Measurements from ENCODE around the gene DNAJC27.

DNAJC27 gene

GRCh38 chr2:24994146-24994724 lies 22.5 kb upstream of the DNAJC27 start:
- H3K36me3 ChIP-seq (ENCODE audit: control insufficient read depth in 2 of 2, insufficient read depth in 2 of 2, low read length in 2 of 2) = no peaks in the 10 kb centered on the region
- H3K9me3 ChIP-seq (ENCODE audit: control insufficient read depth in 2 of 2, low read length in 2 of 2) = no peaks in the 10 kb centered on the region
- H3K9ac ChIP-seq (ENCODE audit: low read depth in 1 of 2, low read length in 2 of 2) = no peak overlapping the region
- H3K27ac ChIP-seq (ENCODE audit: low read depth in 2 of 2, low read length in 2 of 2) = peak overlapping the region in 1 of 2 donors; percentile 43
- H3K27me3 ChIP-seq (ENCODE audit: control insufficient read depth in 2 of 2, insufficient read depth in 2 of 2, low read length in 2 of 2) = no peaks in the 10 kb centered on the region
- peak overlapping the region in 1 of 2 donors; percentile 27 for H3K4me3 ChIP-seq (ENCODE audit: low read length in 2 of 2)
- peaks cover 3 to 5% of the 10 kb centered on the region in 2 donors for H3K4me1 ChIP-seq (ENCODE audit: control insufficient read depth in 2 of 2, insufficient read depth in 2 of 2, low read length in 2 of 2)

GRCh38 chr2:24993406-24994145 lies 21.8 kb upstream of the DNAJC27 start:
- peak overlapping the region in 1 of 2 donors; percentile 20 for H3K27ac ChIP-seq (ENCODE audit: low read depth in 2 of 2, low read length in 2 of 2)
- no peaks in the 10 kb centered on the region for H3K36me3 ChIP-seq (ENCODE audit: control insufficient read depth in 2 of 2, insufficient read depth in 2 of 2, low read length in 2 of 2)
- peak overlapping the region in 1 of 2 donors; percentile 27 for H3K4me3 ChIP-seq (ENCODE audit: low read length in 2 of 2)
- no peaks in the 10 kb centered on the region for H3K27me3 ChIP-seq (ENCODE audit: control insufficient read depth in 2 of 2, insufficient read depth in 2 of 2, low read length in 2 of 2)
- no peaks in the 10 kb centered on the region for H3K9me3 ChIP-seq (ENCODE audit: control insufficient read depth in 2 of 2, low read length in 2 of 2)
- no peak overlapping the region for H3K9ac ChIP-seq (ENCODE audit: low read depth in 1 of 2, low read length in 2 of 2)
- peaks cover 3 to 5% of the 10 kb centered on the region in 2 donors for H3K4me1 ChIP-seq (ENCODE audit: control insufficient read depth in 2 of 2, insufficient read depth in 2 of 2, low read length in 2 of 2)

- Histone ChIP-seq H3K27me3 (ENCODE audit: control insufficient read depth in 2 of 2, insufficient read depth in 2 of 2, low read length in 2 of 2) (no peaks in the 10 kb centered on the region), H3K36me3 (ENCODE audit: control insufficient read depth in 2 of 2, insufficient read depth in 2 of 2, low read length in 2 of 2) (no peaks in the 10 kb centered on the region), H3K9ac (ENCODE audit: low read depth in 1 of 2, low read length in 2 of 2) (no peak overlapping the region), H3K27ac (ENCODE audit: low read depth in 2 of 2, low read length in 2 of 2) (no peak overlapping the region), H3K4me3 (ENCODE audit: low read length in 2 of 2) (no peak overlapping the region), H3K4me1 (ENCODE audit: control insufficient read depth in 2 of 2, insufficient read depth in 2 of 2, low read length in 2 of 2) (no peaks in the 10 kb centered on the region), H3K9me3 (ENCODE audit: control insufficient read depth in 2 of 2, low read length in 2 of 2) (no peaks in the 10 kb centered on the region)
Measured at GRCh38 chr2:24986372-24986771, 14.6 kb upstream of the DNAJC27 start.

- Histone ChIP-seq H3K9me3 (ENCODE audit: control insufficient read depth in 2 of 2, low read length in 2 of 2) (no peaks in the 10 kb centered on the region), H3K27ac (ENCODE audit: low read depth in 2 of 2, low read length in 2 of 2) (no peak overlapping the region), H3K4me3 (ENCODE audit: low read length in 2 of 2) (no peak overlapping the region), H3K36me3 (ENCODE audit: control insufficient read depth in 2 of 2, insufficient read depth in 2 of 2, low read length in 2 of 2) (no peaks in the 10 kb centered on the region), H3K9ac (ENCODE audit: low read depth in 1 of 2, low read length in 2 of 2) (no peak overlapping the region), H3K4me1 (ENCODE audit: control insufficient read depth in 2 of 2, insufficient read depth in 2 of 2, low read length in 2 of 2) (no peaks in the 10 kb centered on the region), H3K27me3 (ENCODE audit: control insufficient read depth in 2 of 2, insufficient read depth in 2 of 2, low read length in 2 of 2) (no peaks in the 10 kb centered on the region)
Measured at GRCh38 chr2:24985511-24985910, 13.8 kb upstream of the DNAJC27 start.

GRCh38 chr2:24984912-24985311 lies 13.2 kb upstream of the DNAJC27 start:
- Histone ChIP-seq H3K36me3 (ENCODE audit: control insufficient read depth in 2 of 2, insufficient read depth in 2 of 2, low read length in 2 of 2) (no peaks in the 10 kb centered on the region), H3K27ac (ENCODE audit: low read depth in 2 of 2, low read length in 2 of 2) (no peak overlapping the region), H3K9ac (ENCODE audit: low read depth in 1 of 2, low read length in 2 of 2) (no peak overlapping the region), H3K27me3 (ENCODE audit: control insufficient read depth in 2 of 2, insufficient read depth in 2 of 2, low read length in 2 of 2) (no peaks in the 10 kb centered on the region), H3K9me3 (ENCODE audit: control insufficient read depth in 2 of 2, low read length in 2 of 2) (no peaks in the 10 kb centered on the region), H3K4me3 (ENCODE audit: low read length in 2 of 2) (no peak overlapping the region), H3K4me1 (ENCODE audit: control insufficient read depth in 2 of 2, insufficient read depth in 2 of 2, low read length in 2 of 2) (no peaks in the 10 kb centered on the region)

- no peak overlapping the region for H3K9ac ChIP-seq (ENCODE audit: low read depth in 1 of 2, low read length in 2 of 2)
- H3K9me3 ChIP-seq (ENCODE audit: control insufficient read depth in 2 of 2, low read length in 2 of 2) = no peaks in the 10 kb centered on the region
- no peaks in the 10 kb centered on the region for H3K4me1 ChIP-seq (ENCODE audit: control insufficient read depth in 2 of 2, insufficient read depth in 2 of 2, low read length in 2 of 2)
- H3K27ac ChIP-seq (ENCODE audit: low read depth in 2 of 2, low read length in 2 of 2) = no peak overlapping the region
- H3K4me3 ChIP-seq (ENCODE audit: low read length in 2 of 2) = no peak overlapping the region
- H3K36me3 ChIP-seq (ENCODE audit: control insufficient read depth in 2 of 2, insufficient read depth in 2 of 2, low read length in 2 of 2) = no peaks in the 10 kb centered on the region
- H3K27me3 ChIP-seq (ENCODE audit: control insufficient read depth in 2 of 2, insufficient read depth in 2 of 2, low read length in 2 of 2) = no peaks in the 10 kb centered on the region
Measured at GRCh38 chr2:24981411-24982136, 9.8 kb upstream of the DNAJC27 start.

GRCh38 chr2:24978661-24979060 lies 6.9 kb upstream of the DNAJC27 start:
- Histone ChIP-seq H3K27me3 (ENCODE audit: control insufficient read depth in 2 of 2, insufficient read depth in 2 of 2, low read length in 2 of 2) (no peaks in the 10 kb centered on the region), H3K36me3 (ENCODE audit: control insufficient read depth in 2 of 2, insufficient read depth in 2 of 2, low read length in 2 of 2) (no peaks in the 10 kb centered on the region), H3K4me3 (ENCODE audit: low read length in 2 of 2) (no peak overlapping the region), H3K27ac (ENCODE audit: low read depth in 2 of 2, low read length in 2 of 2) (no peak overlapping the region), H3K4me1 (ENCODE audit: control insufficient read depth in 2 of 2, insufficient read depth in 2 of 2, low read length in 2 of 2) (no peaks in the 10 kb centered on the region), H3K9me3 (ENCODE audit: control insufficient read depth in 2 of 2, low read length in 2 of 2) (no peaks in the 10 kb centered on the region), H3K9ac (ENCODE audit: low read depth in 1 of 2, low read length in 2 of 2) (no peak overlapping the region)

GRCh38 chr2:24977631-24978030 lies 5.9 kb upstream of the DNAJC27 start:
- H3K9ac ChIP-seq (ENCODE audit: low read depth in 1 of 2, low read length in 2 of 2) = no peak overlapping the region
- no peaks in the 10 kb centered on the region for H3K27me3 ChIP-seq (ENCODE audit: control insufficient read depth in 2 of 2, insufficient read depth in 2 of 2, low read length in 2 of 2)
- no peaks in the 10 kb centered on the region for H3K4me1 ChIP-seq (ENCODE audit: control insufficient read depth in 2 of 2, insufficient read depth in 2 of 2, low read length in 2 of 2)
- H3K36me3 ChIP-seq (ENCODE audit: control insufficient read depth in 2 of 2, insufficient read depth in 2 of 2, low read length in 2 of 2) = no peaks in the 10 kb centered on the region
- H3K9me3 ChIP-seq (ENCODE audit: control insufficient read depth in 2 of 2, low read length in 2 of 2) = no peaks in the 10 kb centered on the region
- H3K4me3 ChIP-seq (ENCODE audit: low read length in 2 of 2) = no peak overlapping the region
- no peak overlapping the region for H3K27ac ChIP-seq (ENCODE audit: low read depth in 2 of 2, low read length in 2 of 2)

GRCh38 chr2:24973812-24974211 lies 2.1 kb upstream of the DNAJC27 start:
- no peaks in the 10 kb centered on the region for H3K27me3 ChIP-seq (ENCODE audit: control insufficient read depth in 2 of 2, insufficient read depth in 2 of 2, low read length in 2 of 2)
- H3K9me3 ChIP-seq (ENCODE audit: control insufficient read depth in 2 of 2, low read length in 2 of 2) = no peaks in the 10 kb centered on the region
- H3K9ac ChIP-seq (ENCODE audit: low read depth in 1 of 2, low read length in 2 of 2) = no peak overlapping the region
- H3K4me3 ChIP-seq (ENCODE audit: low read length in 2 of 2) = no peak overlapping the region
- H3K4me1 ChIP-seq (ENCODE audit: control insufficient read depth in 2 of 2, insufficient read depth in 2 of 2, low read length in 2 of 2) = no peaks in the 10 kb centered on the region
- H3K36me3 ChIP-seq (ENCODE audit: control insufficient read depth in 2 of 2, insufficient read depth in 2 of 2, low read length in 2 of 2) = no peaks in the 10 kb centered on the region
- no peak overlapping the region for H3K27ac ChIP-seq (ENCODE audit: low read depth in 2 of 2, low read length in 2 of 2)

- Histone ChIP-seq H3K27me3 (ENCODE audit: control insufficient read depth in 2 of 2, insufficient read depth in 2 of 2, low read length in 2 of 2) (no peaks in the 10 kb centered on the region), H3K4me3 (ENCODE audit: low read length in 2 of 2) (peak overlapping the region; percentile 94 to 98), H3K36me3 (ENCODE audit: control insufficient read depth in 2 of 2, insufficient read depth in 2 of 2, low read length in 2 of 2) (no peaks in the 10 kb centered on the region), H3K27ac (ENCODE audit: low read depth in 2 of 2, low read length in 2 of 2) (peak overlapping the region; percentile 98 to 99), H3K9ac (ENCODE audit: low read depth in 1 of 2, low read length in 2 of 2) (peak overlapping the region; percentile 97 to 100), H3K4me1 (ENCODE audit: control insufficient read depth in 2 of 2, insufficient read depth in 2 of 2, low read length in 2 of 2) (no peaks in the 10 kb centered on the region), H3K9me3 (ENCODE audit: control insufficient read depth in 2 of 2, low read length in 2 of 2) (no peaks in the 10 kb centered on the region)
Measured at GRCh38 chr2:24972315-24972961, 683 bp upstream of the DNAJC27 start.
